Fibroblast of mammary gland (primary cell): ENCODE results near the gene SH3BP5.

Experiments
- DNase-seq: peaks from one replicate; pipeline ENCODE4 v3.0.0-alpha.2; 2010; ENCODE audit warnings: low read depth
- H3K4me3 ChIP-seq: 2 replicates; pipeline ENCODE4 v1.5.1; 2011; ENCODE audit warnings: low read depth, mild to moderate bottlenecking, low read length, moderate library complexity; ENCODE audit not compliant: control insufficient read depth
- CTCF ChIP-seq: conservative IDR thresholded peaks from 2 replicates; pipeline ENCODE4 v1.5.1; 2011; ENCODE audit warnings: low read depth, low read length, inconsistent platforms; ENCODE audit not compliant: control insufficient read depth, insufficient read depth

The SH3BP5 gene

GRCh38 chr3:15319575-15319974 lies 12.8 kb downstream of the SH3BP5 start:
- TF ChIP-seq CTCF, result no peak
- H3K4me3 ChIP-seq, result no peak overlapping the region
- DNase-seq, result peak; percentile 95

GRCh38 chr3:15319136-15319535 lies 13.2 kb downstream of the SH3BP5 start:
- TF ChIP-seq CTCF, result no peak
- no peak overlapping the region for H3K4me3 ChIP-seq

GRCh38 chr3:15318661-15319060 lies 13.7 kb downstream of the SH3BP5 start:
- H3K4me3 ChIP-seq, result no peak overlapping the region
- no peak for TF ChIP-seq CTCF
- no peak for DNase-seq

More at GRCh38 chr3:15319136-15319535, 13.2 kb downstream of the SH3BP5 start:
- no peak for DNase-seq

- DNase-seq, result peak; percentile 50
- no peak for TF ChIP-seq CTCF
- no peak overlapping the region for H3K4me3 ChIP-seq
Measured at GRCh38 chr3:15316998-15317435, 15.4 kb downstream of the SH3BP5 start.

- DNase-seq, result peak; percentile 53
- no peak overlapping the region for H3K4me3 ChIP-seq
- TF ChIP-seq CTCF, result no peak
Measured at GRCh38 chr3:15315003-15315402, 17.4 kb downstream of the SH3BP5 start.

GRCh38 chr3:15314276-15314675 lies 18.1 kb downstream of the SH3BP5 start:
- no peak for DNase-seq
- TF ChIP-seq CTCF, result no peak
- no peak overlapping the region for H3K4me3 ChIP-seq

- no peak for TF ChIP-seq CTCF
- no peak overlapping the region for H3K4me3 ChIP-seq
- DNase-seq, result no peak
Measured at GRCh38 chr3:15313461-15313860, 18.9 kb downstream of the SH3BP5 start.
